GM23248 (cell line): ENCODE data around the gene SLC43A1. TPM values are rescaled to one million over a fixed set of nuclear protein-coding genes. Genes with fewer than 3 reads are reported as not detected.

Experiments
- DNase-seq: peaks from one replicate; pipeline ENCODE4 v3.0.0-alpha.2; 2015
- H2AFZ ChIP-seq: fragments of 200-600 bp; sonication (generic); 2 replicates; pipeline ENCODE4 v1.6.1; 2016; ENCODE audit warnings: antibody characterized with exemption
- H3F3A ChIP-seq: fragments of 200-600 bp; sonication (generic); 2 replicates; pipeline ENCODE4 v1.6.1; 2016; ENCODE audit warnings: mild to moderate bottlenecking, antibody characterized with exemption, mixed run types; ENCODE audit not compliant: insufficient read depth
- H3K27ac ChIP-seq: fragments of 200-600 bp; sonication (generic); 2 replicates; pipeline ENCODE4 v1.5.1; 2016; ENCODE audit warnings: mild to moderate bottlenecking
- H3K27me3 ChIP-seq: fragments of 200-600 bp; sonication (generic); replicated peaks from 2 replicates; pipeline ENCODE4 v1.6.1; 2016; ENCODE audit warnings: mild to moderate bottlenecking; ENCODE audit not compliant: insufficient read depth
- H3K36me3 ChIP-seq: fragments of 200-600 bp; sonication (generic); 2 replicates; pipeline ENCODE4 v1.6.1; 2016; ENCODE audit warnings: low read depth, mild to moderate bottlenecking
- H3K4me1 ChIP-seq: fragments of 200-600 bp; sonication (generic); 2 replicates; pipeline ENCODE4 v1.6.1; 2016; ENCODE audit warnings: mild to moderate bottlenecking; ENCODE audit not compliant: insufficient read depth
- H3K4me2 ChIP-seq: fragments of 200-600 bp; sonication (generic); one replicate; pipeline ENCODE4 v1.6.1; 2016; ENCODE audit warnings: mild to moderate bottlenecking; ENCODE audit not compliant: unreplicated experiment
- H3K4me3 ChIP-seq: fragments of 200-600 bp; sonication (generic); 2 replicates; pipeline ENCODE4 v1.5.1; 2016; ENCODE audit warnings: mild to moderate bottlenecking
- H3K79me2 ChIP-seq: fragments of 200-600 bp; sonication (generic); 2 replicates; pipeline ENCODE4 v1.6.1; 2016; ENCODE audit warnings: mild to moderate bottlenecking; ENCODE audit not compliant: insufficient read depth
- H3K9ac ChIP-seq: fragments of 200-600 bp; sonication (generic); 2 replicates; pipeline ENCODE4 v1.6.1; 2016; ENCODE audit warnings: mild to moderate bottlenecking
- H3K9me2 ChIP-seq: fragments of 200-600 bp; sonication (generic); 2 replicates; pipeline ENCODE4 v1.6.1; 2016; ENCODE audit warnings: mixed run types, mild to moderate bottlenecking, moderate library complexity; ENCODE audit not compliant: insufficient read depth
- H3K9me3 ChIP-seq: fragments of 200-600 bp; sonication (generic); one replicate; pipeline ENCODE4 v1.6.1; 2017; ENCODE audit warnings: low read depth
- H4K20me1 ChIP-seq: fragments of 200-600 bp; sonication (generic); 2 replicates; pipeline ENCODE4 v1.6.0; 2016; ENCODE audit not compliant: insufficient read depth
- EZH2 ChIP-seq: fragments of 200-600 bp; sonication (generic); IDR thresholded peaks from 2 replicates; pipeline ENCODE4 v1.6.1; 2018; ENCODE audit warnings: antibody characterized with exemption, mild to moderate bottlenecking; ENCODE audit not compliant: insufficient read depth, poor library complexity, severe bottlenecking
- EZH2phosphoT487 ChIP-seq: fragments of 200-600 bp; sonication (generic); IDR thresholded peaks from 2 replicates; pipeline ENCODE4 v1.6.1; 2018; ENCODE audit warnings: antibody characterized with exemption, moderate library complexity, mild to moderate bottlenecking, low read depth; ENCODE audit not compliant: insufficient read depth
- WGBS, 2 experiments: methylation state at CpG; one replicate each; pipeline ENCODE4 v1.1.6; 2015 to 2017; ENCODE audit warnings: low lambda C conversion rate in 2 of 2, low coverage in 1 of 2; ENCODE audit errors: missing lambda C conversion rate in 2 of 2; 5-methylcytosine and 5-hydroxymethylcytosine counted together
- in situ Hi-C: fragments of 300-500 bp; cut with MboI; formaldehyde crosslinking; loops from 2 replicates; pipeline ENCODE4 v1.15.0; 2020
- polyA plus RNA-seq: library from polyadenylated mRNA; unstranded; fragments of >200 nt; fragmentation: Nextera tagmentation; extraction: Ambion mirVana; gene quantifications from 2 replicates; pipeline ENCODE4 v1.2.1, GENCODE V29; 2016
- total RNA-seq: library from RNA; depleted of rRNA; stranded (reverse); fragments of >200 nt; shearing (Covaris generic); gene quantifications from 2 replicates; pipeline ENCODE4 v1.2.3, GENCODE V29; 2014

SLC43A1 gene
- total and polyA plus RNA-seq, 2 experiments from 2014 or later: 7.1 to 9.3 TPM

DNA sequence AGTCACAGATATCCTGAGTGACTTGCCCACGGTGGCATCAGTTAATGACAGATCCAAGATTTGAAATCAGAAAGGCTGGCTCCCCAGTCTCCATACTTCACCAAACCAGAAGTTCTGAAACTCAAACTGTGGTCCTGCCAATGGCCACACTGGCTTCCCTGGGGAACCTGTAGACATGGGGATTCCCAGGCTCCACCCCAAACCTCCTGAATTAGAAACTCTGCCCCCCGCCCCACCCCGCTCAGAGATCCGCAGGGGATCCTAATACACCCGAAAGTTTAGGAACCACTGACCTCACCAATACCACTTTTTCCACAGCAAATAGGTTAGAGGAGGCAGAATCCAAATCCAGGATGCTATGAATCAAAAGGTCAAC, 39.8 kb downstream of the SLC43A1 start:
- TF ChIP-seq EZH2: no peak
- no peak for TF ChIP-seq EZH2phosphoT487
- Histone ChIP-seq H3K4me2 (no peak overlapping the region), H3K9ac (no peak overlapping the region), H3K4me3 (no peak overlapping the region), H3K9me2 (no peaks in the 10 kb centered on the region), H3K9me3 (no peaks in the 10 kb centered on the region), H3K4me1 (no peaks in the 10 kb centered on the region), H3K27ac (no peak overlapping the region), H3K36me3 (no peaks in the 10 kb centered on the region), H2AFZ (no peak overlapping the region), H3F3A (no peaks in the 10 kb centered on the region), H3K79me2 (no peaks in the 10 kb centered on the region), H3K27me3 (no peaks in the 10 kb centered on the region), H4K20me1 (no peaks in the 10 kb centered on the region)
- in situ Hi-C loops: no loop called here
- DNase-seq: no peak
- 77 to 82% methylated on average over 5 of the region's 5 CpGs for WGBS, 2 experiments

DNA sequence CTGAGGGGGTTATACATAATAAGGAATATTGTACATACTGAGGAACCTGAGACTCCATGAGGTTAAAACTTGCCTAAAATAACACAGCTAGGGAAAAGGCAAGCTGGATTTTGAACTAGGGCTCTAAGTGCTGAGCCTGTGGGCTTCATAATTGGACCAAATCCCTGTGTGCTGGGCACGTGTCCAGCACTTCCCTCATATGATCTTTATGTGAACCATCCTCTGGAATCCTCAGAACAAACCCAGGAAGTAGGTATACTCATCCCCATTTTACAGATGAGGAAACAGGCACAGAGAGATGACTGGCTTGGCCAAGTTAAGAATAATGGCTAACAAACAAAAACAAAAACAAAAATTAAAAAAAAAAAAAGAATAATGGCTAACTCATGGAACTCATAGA, 40.3 kb downstream of the SLC43A1 start:
- DNase-seq: no peak
- in situ Hi-C loops: no loop called here
- TF ChIP-seq EZH2 (no peak), EZH2phosphoT487 (no peak)
- Histone ChIP-seq H3K36me3 (no peaks in the 10 kb centered on the region), H3K4me1 (no peaks in the 10 kb centered on the region), H3F3A (no peaks in the 10 kb centered on the region), H3K4me2 (no peak overlapping the region), H3K27ac (no peak overlapping the region), H3K9me3 (no peaks in the 10 kb centered on the region), H3K9me2 (no peaks in the 10 kb centered on the region), H3K79me2 (no peaks in the 10 kb centered on the region), H3K4me3 (no peak overlapping the region), H3K27me3 (no peaks in the 10 kb centered on the region), H3K9ac (no peak overlapping the region), H4K20me1 (no peaks in the 10 kb centered on the region), H2AFZ (no peak overlapping the region)
- WGBS, 2 experiments: 14 to 25% methylated on average over 1 of the region's 1 CpG

DNA sequence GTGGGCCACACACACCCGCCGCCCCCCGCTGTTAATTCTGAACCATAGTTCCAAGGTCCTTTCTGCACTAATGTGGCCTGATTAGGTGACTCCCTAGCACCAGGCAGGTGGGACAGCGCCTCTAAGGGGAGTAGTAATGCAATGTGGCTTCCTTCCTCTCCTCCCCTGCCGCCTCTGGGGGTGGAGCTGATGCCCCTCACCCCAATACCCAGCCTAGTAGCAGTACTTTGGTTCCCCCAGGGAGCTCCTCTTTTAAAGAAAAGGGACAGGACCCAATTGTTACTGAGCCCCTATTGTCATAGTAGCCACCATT, 40.7 kb downstream of the SLC43A1 start:
- H3K79me2 ChIP-seq: no peaks in the 10 kb centered on the region
- in situ Hi-C loops: no loop called here
- DNase-seq: no peak
- no peaks in the 10 kb centered on the region for H3K4me1 ChIP-seq
- no peaks in the 10 kb centered on the region for H3K9me2 ChIP-seq
- WGBS, 2 experiments: 79 to 86% methylated on average over 5 of the region's 5 CpGs
- H3K27me3 ChIP-seq: no peaks in the 10 kb centered on the region
- H3F3A ChIP-seq: no peaks in the 10 kb centered on the region
- no peak overlapping the region for H3K4me3 ChIP-seq
- TF ChIP-seq EZH2phosphoT487 (no peak), EZH2 (no peak)
- no peak overlapping the region for H3K9ac ChIP-seq
- no peak overlapping the region for H3K27ac ChIP-seq
- no peak overlapping the region for H2AFZ ChIP-seq
- no peaks in the 10 kb centered on the region for H3K9me3 ChIP-seq
- H3K4me2 ChIP-seq: no peak overlapping the region
- H4K20me1 ChIP-seq: no peaks in the 10 kb centered on the region
- H3K36me3 ChIP-seq: no peaks in the 10 kb centered on the region

DNA sequence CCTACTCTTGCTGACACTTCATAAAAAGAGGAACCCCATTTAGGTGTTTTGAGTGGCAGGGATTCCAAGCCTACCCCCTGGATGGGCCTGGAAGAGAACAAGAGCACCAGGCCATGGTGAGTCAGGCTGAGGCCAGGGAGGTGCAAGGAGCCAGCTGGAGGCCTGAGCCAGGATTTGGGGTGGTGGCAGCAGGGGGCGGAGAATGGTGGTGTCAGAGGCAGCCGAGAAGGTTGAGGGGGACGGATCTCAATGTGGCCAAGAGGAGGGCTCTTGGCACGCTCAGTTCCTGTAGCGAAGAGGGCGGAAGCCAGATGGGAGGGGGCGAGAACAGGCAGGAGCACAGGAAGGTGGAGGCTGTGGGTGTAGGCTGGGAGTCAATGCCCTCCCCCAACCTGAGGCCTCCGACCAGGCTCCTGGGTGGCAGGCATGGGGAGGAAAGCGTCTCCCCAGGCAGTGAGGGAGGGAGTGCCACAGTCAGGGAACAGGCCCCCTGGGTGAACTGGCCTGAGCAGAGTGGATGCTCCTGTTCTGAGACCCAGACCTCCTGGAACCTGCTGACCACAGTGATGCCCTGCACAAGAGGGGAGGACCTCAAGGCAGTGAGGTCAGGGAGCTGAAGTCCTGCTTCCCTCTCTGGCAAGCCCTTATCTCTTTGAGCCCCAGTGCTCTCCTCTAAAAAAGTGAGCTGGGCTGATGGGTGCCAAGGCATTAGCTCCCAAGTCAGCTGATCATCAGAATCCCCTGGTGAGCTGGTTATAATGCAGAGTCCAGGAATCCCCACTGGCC, 41.3 kb downstream of the SLC43A1 start:
- no peak overlapping the region for H2AFZ ChIP-seq
- H3K79me2 ChIP-seq: no peaks in the 10 kb centered on the region
- no peaks in the 10 kb centered on the region for H3K9me3 ChIP-seq
- no peak overlapping the region for H3K4me2 ChIP-seq
- in situ Hi-C loops: no loop called here
- no peak overlapping the region for H3K4me3 ChIP-seq
- H3K27me3 ChIP-seq: no peaks in the 10 kb centered on the region
- H3K27ac ChIP-seq: no peak overlapping the region
- H3F3A ChIP-seq: no peaks in the 10 kb centered on the region
- no peaks in the 10 kb centered on the region for H3K4me1 ChIP-seq
- H3K9ac ChIP-seq: no peak overlapping the region
- no peaks in the 10 kb centered on the region for H3K9me2 ChIP-seq
- TF ChIP-seq EZH2 (no peak), EZH2phosphoT487 (no peak)
- DNase-seq: peak; percentile 32
- H3K36me3 ChIP-seq: no peaks in the 10 kb centered on the region
- H4K20me1 ChIP-seq: no peaks in the 10 kb centered on the region
- WGBS, 2 experiments: 77 to 82% methylated on average over 8 to 9 of the region's 9 CpGs

DNA sequence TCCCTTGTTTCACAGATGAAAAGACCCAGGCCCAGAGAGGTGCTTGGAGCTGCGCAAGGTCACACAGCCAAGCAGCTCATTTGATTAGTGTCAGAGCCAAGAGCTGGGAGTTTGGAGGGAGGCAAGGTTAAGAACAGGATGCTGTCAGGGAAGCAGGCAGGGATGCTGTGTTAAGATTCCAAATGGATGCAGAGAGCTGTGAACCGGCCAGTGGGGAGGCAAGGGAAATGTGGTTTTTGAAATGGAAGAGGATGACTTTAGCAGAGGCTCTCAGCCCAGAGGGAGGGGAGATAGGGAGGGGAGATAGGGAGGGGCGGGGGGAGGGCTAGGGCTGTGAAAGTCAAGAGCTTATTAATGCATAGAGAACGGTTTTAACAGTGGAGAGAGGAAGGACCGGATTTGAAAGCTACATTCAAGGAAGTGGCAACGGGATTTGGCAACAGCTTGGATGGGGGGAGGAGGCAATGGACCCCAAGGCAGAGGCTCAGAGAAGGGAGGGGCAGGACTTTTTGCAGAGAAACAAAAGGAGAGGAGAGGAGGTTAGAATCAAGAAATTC, 42.1 kb downstream of the SLC43A1 start:
- H3K9ac ChIP-seq: no peak overlapping the region
- H3K4me3 ChIP-seq: no peak overlapping the region
- H4K20me1 ChIP-seq: no peaks in the 10 kb centered on the region
- H3F3A ChIP-seq: no peaks in the 10 kb centered on the region
- no peak overlapping the region for H3K4me2 ChIP-seq
- H2AFZ ChIP-seq: no peak overlapping the region
- H3K27me3 ChIP-seq: no peaks in the 10 kb centered on the region
- H3K79me2 ChIP-seq: no peaks in the 10 kb centered on the region
- DNase-seq: no peak
- TF ChIP-seq EZH2phosphoT487: no peak
- no peak for TF ChIP-seq EZH2
- H3K27ac ChIP-seq: no peak overlapping the region
- no peaks in the 10 kb centered on the region for H3K36me3 ChIP-seq
- 60 to 67% methylated on average over 3 to 6 of the region's 6 CpGs for WGBS, 2 experiments
- no peaks in the 10 kb centered on the region for H3K9me2 ChIP-seq
- in situ Hi-C loops: no loop called here
- H3K9me3 ChIP-seq: no peaks in the 10 kb centered on the region
- H3K4me1 ChIP-seq: no peaks in the 10 kb centered on the region
